ENCODE measurements around the gene FBXO48. TPM values are rescaled to one million over a fixed set of nuclear protein-coding genes. Genes with fewer than 3 reads are reported as not detected.

FBXO48 gene
- polyA plus RNA-seq, 1 of the 3 experiments (the other 2 are of a cell fraction), result 0.30 TPM

- POLR2A ChIA-PET, result no interaction called here
- WGBS (ENCODE audit: low lambda C conversion rate), result 41% methylated on average over 3 of the region's 3 CpGs
Observed at GRCh38 chr2:68420254-68420910, 46.7 kb downstream of the FBXO48 start.

More at GRCh38 chr2:68420254-68420910, 46.7 kb downstream of the FBXO48 start:
- Histone ChIP-seq H3K27me3 (ENCODE audit: insufficient read depth) (no peaks in the 10 kb centered on the region; the same call in 1 of the 2 replicates), H3K4me3 (ENCODE audit: low read depth in 2 of 2, low read length in 1 of 2) (no peak overlapping the region), H3K36me3 (replicated peaks in 1 of 2; ENCODE audit: control insufficient read depth in 1 of 2, insufficient read depth in 2 of 2, low read length in 1 of 2) (no peaks in the 10 kb centered on the region), H3K4me2 (no peak overlapping the region), H3K79me2 (ENCODE audit: insufficient read depth) (no peaks in the 10 kb centered on the region), H3K9me2 (no peaks in the 10 kb centered on the region), H2AFZ (ENCODE audit: low read depth) (no peak overlapping the region), H4K20me1 (ENCODE audit: insufficient read depth) (no peaks in the 10 kb centered on the region), H3K27ac (ENCODE audit: low read depth in 2 of 2, low read length in 1 of 2) (no peak overlapping the region), H3K4me1 (ENCODE audit: control insufficient read depth in 1 of 2, insufficient read depth in 2 of 2, low read depth in 1 of 2, low read length in 1 of 2) (no peaks in the 10 kb centered on the region; a peak in 1 of 4 replicates), H3K9me3 (no peaks in the 10 kb centered on the region), H3F3A (replicated peaks; ENCODE audit: insufficient read depth) (no peaks in the 10 kb centered on the region), H3K9ac (no peak overlapping the region)
- DNase-seq, result no peak
- TF ChIP-seq JUND (IDR thresholded peaks at IDR 0.05) (no peak), RXRA (IDR thresholded peaks at IDR 0.05; ENCODE audit: borderline replicate concordance, low read depth) (no peak), USF2 (IDR thresholded peaks at IDR 0.05; ENCODE audit: borderline replicate concordance, low read depth, low read length) (no peak), POLR2AphosphoS5 (IDR thresholded peaks at IDR 0.05; ENCODE audit: low read depth, low read length) (no peak), CTCF (IDR thresholded peaks at IDR 0.05) (no peak), RCOR1 (IDR thresholded peaks at IDR 0.05; ENCODE audit: low read length) (no peak), SIN3A (IDR thresholded peaks at IDR 0.05; ENCODE audit: borderline replicate concordance, low read depth, low read length) (no peak), IRF3 (IDR thresholded peaks at IDR 0.05; ENCODE audit: low read depth, low read length) (no peak), EZH2phosphoT487 (IDR thresholded peaks at IDR 0.05; ENCODE audit: borderline replicate concordance, low read depth) (no peak), CHD2 (IDR thresholded peaks at IDR 0.05; ENCODE audit: low read length, partially characterized antibody) (no peak)
- CTCF ChIA-PET, result interaction anchor here (1.8 kb wide), 1 partner anchor 298 kb away, joined by 6 read pairs; no protein-coding TSS in a partner anchor

All from SK-N-SH (cell line).